ENCODE data around the gene LGALS1.
"Not testable (repeated sequence)": the region's sequence is repeated elsewhere in the genome, so short reads cannot be mapped to it uniquely, and the experiment has no call there.

Gene LGALS1

GRCh38 chr22:37639070-37639760 lies 36.2 kb upstream of the LGALS1 start, which contains the start of gene SH3BP1:
SH3BP1 (plus strand) TSS chr22:37639669; CDS start chr22:37639788, 119 bp downstream.
- DNase-seq (ENCODE audit: low spot score): no peak

- DNase-seq (ENCODE audit: low spot score): no peak
Measured at GRCh38 chr22:37639771-37640590, 35.5 kb upstream of the LGALS1 start.

DNA sequence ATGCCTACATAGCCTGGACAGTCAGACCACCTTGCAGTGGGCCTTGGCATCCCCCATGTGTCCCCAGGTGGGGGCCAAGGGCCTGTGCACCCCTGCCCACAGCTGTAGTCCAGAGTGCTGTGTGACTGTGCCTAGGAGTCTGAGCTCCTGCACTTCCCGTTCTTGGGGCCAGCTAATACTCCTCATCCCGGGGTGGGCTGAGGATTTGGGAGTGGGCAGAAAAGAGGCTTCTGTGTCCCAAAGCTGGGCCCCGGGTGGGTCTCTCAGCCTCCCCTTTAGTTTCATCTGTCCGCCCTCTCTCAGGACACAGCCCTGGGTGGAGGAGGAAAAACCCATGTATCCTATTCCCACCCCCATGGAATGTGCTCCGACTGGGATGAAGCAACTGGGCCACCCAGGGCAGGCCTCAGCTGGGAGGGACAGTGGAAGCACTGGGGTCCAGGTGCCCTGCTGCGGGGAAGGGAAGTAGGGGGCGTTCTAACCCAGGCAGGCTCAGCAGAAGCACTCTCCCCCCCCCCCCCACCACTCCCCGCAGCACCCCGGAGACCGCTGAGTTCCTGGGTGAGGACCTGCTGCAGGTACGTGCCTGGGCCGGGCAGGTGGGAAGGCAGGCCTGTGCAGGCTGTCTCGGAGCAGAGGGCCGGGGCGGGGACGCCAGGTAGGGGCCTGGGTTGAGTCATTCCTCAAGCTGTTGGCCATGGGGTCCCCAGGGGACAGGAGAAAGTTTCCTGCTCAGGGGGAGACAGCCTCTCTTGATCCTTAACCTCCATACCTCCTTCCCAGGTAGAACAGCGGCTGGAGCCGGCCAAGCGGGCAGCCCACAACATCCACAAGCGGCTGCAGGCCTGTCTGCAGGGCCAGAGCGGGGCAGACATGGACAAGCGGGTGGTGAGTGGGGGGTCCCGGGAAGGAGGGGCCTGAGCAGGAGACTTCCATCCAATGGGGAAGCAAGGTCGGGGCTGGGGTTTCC lies 34.6 kb upstream of the LGALS1 start:
- DNase-seq (ENCODE audit: low spot score): no peak

GRCh38 chr22:37641561-37641949 lies 33.9 kb upstream of the LGALS1 start:
- DNase-seq (ENCODE audit: low spot score): no peak

GRCh38 chr22:37643225-37643847 lies 32.1 kb upstream of the LGALS1 start:
- peak; percentile 71 for DNase-seq (ENCODE audit: low spot score)

DNA sequence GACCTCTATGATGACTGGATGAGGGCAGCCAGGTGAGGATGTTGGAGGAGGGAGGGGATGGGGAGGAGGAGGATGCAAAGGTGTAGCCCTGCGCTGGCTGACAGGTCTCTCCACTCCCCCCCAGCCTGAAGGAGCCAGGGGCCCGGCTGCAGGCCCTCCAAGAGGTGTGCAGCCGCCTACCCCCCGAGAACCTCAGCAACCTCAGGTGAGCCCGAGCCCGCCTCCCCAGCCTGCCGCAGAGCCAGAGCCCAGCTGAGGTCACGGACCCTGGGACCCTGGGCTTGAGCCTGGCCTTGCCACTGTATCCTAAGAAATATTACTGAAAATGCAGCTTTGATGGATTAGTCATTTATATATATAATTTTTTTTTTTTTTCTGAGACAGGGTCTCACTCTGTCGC lies 28.1 kb upstream of the LGALS1 start:
- DNase-seq (ENCODE audit: low spot score): no peak

DNA sequence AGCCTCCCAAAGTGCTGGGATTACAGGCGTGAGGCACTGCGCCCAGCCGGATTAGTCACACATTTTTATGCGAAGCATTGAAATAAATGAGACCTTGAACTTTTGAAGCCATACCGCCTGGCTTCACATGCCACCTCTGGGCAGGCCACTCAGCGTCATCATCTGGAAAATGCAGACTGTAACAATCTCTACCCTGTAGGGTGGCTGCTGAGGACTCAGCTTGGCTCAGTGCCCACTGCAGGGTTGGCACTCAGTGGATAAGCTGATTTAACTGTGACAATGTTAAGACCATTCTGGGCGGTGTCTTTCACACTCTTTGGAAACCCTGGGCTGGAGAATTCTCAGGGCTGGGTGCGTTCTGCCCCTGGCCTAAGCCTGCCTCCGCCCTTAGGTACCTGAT lies 27.5 kb upstream of the LGALS1 start:
- no peak for DNase-seq (ENCODE audit: low spot score)

- no peak for DNase-seq (ENCODE audit: low spot score)
Measured at GRCh38 chr22:37650463-37651136, 24.8 kb upstream of the LGALS1 start.

- no peak for DNase-seq (ENCODE audit: low spot score)
Measured at GRCh38 chr22:37654563-37655251, 20.7 kb upstream of the LGALS1 start.

DNA sequence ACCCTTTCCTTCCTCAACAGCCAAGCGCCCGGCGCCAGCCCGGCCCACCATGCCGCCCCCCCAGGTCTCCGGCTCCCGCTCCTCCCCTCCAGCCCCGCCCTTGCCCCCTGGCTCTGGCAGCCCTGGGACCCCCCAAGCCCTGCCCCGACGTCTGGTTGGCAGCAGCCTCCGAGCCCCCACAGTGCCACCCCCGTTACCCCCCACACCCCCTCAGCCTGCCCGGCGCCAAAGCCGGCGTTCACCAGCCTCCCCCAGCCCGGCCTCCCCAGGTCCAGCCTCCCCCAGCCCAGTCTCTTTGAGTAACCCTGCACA lies 20.2 kb upstream of the LGALS1 start:
- DNase-seq (ENCODE audit: low spot score): no peak

DNA sequence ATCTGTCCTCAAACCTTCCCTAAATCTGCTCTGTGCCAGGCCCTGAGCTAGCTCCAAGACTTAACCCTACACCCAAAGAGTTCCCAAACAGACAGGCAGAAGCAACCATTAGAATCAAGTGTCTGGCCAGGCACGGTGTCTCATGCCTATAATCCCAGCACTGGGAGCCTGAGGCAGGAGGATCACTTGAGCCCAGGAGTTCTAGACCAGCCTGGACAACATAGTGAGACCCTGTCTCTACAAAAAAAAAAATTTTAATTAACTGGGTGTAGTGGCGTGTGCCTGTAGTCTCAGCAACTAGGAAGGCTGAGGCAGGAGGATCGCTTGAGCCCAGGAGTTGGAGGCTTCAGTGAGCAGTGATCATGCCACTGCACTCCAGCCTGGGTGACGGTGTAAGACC lies 18.9 kb upstream of the LGALS1 start:
- DNase-seq (ENCODE audit: low spot score): not testable (repeated sequence)

DNA sequence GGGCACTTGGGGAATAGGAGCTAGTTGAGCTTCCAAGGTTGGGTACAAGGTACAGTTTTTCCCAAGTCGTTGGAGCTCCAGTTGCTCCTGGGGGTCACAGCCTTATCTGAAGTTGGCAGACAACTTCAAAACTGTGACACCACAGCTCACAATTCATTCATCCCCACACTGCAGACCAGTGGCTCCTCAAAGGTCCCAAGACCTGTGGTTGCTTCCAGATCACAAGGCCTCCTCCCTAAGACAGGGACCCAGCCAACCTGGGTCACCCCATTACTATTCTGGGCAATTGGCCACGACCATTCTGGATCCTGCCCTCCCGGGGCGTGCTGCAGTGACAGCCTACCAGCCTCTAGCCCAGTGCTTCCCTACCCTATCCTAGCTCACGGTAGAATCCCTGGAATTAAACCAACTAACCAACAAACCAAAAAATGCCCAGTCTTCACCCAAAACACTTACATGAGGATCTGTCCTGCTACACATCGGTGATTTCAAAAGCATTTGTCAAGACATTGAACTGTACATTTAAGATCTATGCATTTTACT lies 17.8 kb upstream of the LGALS1 start:
- no peak for DNase-seq (ENCODE audit: low spot score)

- DNase-seq (ENCODE audit: low spot score): peak; percentile 100
Measured at GRCh38 chr22:37658133-37659065, 17.0 kb upstream of the LGALS1 start, which contains the start of gene PDXP. PDXP (plus strand) TSS chr22:37658723; CDS start chr22:37658783, 60 bp downstream.

DNA sequence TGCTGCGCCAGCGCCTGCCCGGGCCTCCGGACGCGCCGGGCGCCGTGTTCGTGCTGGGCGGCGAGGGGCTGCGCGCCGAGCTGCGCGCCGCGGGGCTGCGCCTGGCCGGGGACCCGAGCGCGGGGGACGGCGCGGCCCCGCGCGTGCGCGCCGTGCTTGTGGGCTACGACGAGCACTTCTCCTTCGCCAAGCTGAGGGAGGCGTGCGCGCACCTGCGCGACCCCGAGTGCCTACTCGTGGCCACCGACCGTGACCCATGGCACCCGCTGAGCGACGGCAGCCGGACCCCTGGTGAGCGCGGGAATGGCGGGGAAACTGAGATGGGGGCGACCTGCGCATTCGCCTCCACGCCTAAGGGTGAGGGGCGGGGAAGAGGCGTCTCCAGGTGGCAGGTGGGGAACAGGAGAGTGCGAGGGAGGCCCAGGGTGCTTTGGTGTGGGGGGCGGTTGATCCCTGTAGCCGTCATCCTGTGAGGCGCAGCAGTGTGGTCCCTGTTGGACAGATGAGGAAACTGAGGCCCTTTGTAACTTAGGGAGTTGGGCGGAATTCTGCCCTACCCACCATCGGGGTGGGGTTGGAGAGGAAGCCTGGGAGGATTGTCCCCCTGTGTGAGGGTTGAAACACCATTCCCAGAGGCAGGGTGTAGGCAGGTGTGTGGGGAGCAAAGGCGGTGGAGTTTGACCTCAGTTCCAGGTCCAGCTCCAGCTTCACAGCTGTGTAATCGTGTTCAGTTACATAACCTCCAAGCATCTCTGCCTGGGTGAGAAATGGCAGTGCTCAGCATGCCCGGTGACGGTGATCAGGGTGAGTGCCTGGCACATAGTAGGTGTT lies 16.2 kb upstream of the LGALS1 start:
- no peak for DNase-seq (ENCODE audit: low spot score)

GRCh38 chr22:37659897-37660708 lies 15.3 kb upstream of the LGALS1 start:
- DNase-seq (ENCODE audit: low spot score): no peak

DNA sequence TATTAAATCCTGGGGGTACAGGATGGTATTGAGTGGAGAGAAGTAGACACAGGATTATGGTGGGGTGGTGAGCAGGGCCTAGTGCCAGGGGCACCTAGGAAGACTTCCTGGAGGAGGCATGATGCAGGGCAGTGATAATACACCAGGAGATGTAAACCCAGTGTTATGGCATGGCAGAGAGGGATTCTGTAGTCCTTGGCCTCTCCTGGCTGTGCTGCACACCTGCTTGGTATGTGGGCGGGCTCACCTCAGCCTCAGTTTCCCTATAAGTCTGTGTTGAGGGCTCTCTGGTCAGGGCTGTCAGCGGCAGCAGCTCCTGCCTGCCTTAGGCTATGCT lies 14.8 kb upstream of the LGALS1 start:
- no peak for DNase-seq (ENCODE audit: low spot score)

DNA sequence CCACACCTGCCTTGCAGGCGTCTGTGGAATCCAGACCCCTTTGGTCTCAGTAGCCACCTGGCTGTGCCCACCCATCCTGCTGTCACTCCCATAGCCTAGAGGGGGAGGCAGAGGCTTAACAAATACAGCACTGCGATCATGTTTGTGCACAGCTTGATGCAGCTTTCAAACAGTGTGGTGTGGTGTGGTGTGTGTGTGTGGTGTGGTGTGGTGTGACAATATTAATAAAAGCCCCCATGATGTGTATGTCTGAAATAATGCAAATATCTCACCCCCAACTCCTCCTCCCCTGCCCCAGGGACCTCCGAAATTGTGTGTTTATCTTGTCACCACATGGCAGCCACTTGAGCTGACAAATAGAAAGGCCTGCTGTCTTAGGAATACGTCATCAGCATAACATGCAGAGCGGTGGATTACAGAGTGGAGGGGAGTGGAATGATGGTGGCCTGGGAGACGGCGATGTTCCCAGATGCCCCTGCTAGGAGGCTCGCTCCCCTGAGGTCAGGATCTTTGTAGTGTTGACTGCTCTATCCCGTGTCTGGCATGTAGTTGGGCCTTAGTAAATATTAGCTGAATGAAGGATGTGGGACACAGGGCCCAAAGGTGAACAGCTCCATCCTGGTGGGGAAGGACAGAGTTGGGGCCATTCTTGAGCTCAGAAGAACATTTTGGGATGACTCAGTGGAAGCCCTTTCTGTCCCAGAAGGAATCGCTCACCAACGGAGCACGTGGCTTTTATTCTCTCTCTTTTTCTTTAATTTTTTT lies 14.1 kb upstream of the LGALS1 start:
- DNase-seq (ENCODE audit: low spot score): peak; percentile 87

Data from pons (tissue), 1 donor.